GM12875 (cell line): ENCODE data around the gene PAPSS2.

Source experiments
- H3K4me3 ChIP-seq: one replicate; pipeline ENCODE4 v1.5.1; 2011; ENCODE audit warnings: low read depth, low read length, control low read depth
- TF ChIP-seq, protein P1 (sequence below): IDR thresholded peaks from 2 replicates; pipeline ENCODE4 v1.5.1; 2011; ENCODE audit warnings: low read depth, mild to moderate bottlenecking, control low read depth, inconsistent platforms, low read length, moderate library complexity, borderline replicate concordance; ENCODE audit not compliant: insufficient read depth

Gene PAPSS2

GRCh38 chr10:87671139-87671815 lies 11.6 kb downstream of the PAPSS2 start:
- TF ChIP-seq, protein P1, sequence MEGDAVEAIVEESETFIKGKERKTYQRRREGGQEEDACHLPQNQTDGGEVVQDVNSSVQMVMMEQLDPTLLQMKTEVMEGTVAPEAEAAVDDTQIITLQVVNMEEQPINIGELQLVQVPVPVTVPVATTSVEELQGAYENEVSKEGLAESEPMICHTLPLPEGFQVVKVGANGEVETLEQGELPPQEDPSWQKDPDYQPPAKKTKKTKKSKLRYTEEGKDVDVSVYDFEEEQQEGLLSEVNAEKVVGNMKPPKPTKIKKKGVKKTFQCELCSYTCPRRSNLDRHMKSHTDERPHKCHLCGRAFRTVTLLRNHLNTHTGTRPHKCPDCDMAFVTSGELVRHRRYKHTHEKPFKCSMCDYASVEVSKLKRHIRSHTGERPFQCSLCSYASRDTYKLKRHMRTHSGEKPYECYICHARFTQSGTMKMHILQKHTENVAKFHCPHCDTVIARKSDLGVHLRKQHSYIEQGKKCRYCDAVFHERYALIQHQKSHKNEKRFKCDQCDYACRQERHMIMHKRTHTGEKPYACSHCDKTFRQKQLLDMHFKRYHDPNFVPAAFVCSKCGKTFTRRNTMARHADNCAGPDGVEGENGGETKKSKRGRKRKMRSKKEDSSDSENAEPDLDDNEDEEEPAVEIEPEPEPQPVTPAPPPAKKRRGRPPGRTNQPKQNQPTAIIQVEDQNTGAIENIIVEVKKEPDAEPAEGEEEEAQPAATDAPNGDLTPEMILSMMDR, result no peak
- no peak overlapping the region for H3K4me3 ChIP-seq

- H3K4me3 ChIP-seq, result no peak overlapping the region
- TF ChIP-seq, protein P1, result no peak
Measured at GRCh38 chr10:87672551-87672950, 12.9 kb downstream of the PAPSS2 start.

DNA sequence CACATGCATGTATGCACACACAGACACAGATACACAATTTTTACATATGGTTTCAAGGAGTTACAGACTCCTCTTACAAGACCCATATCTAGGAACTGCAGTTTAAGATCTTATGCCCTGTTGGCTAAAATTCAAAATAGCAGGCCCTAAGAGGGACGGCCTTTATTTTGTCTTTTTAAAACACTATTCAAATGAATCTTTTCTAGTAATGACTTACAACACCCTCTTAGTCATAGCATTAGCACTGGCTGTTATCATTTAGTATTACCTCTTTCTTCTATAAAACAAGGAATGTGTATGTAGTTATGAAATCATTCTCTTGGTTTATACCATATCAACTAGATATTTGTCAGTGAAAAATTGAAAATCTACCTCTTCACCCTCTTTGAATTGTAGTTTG lies 15.3 kb downstream of the PAPSS2 start:
- no peak overlapping the region for H3K4me3 ChIP-seq
- TF ChIP-seq, protein P1, result no peak

DNA sequence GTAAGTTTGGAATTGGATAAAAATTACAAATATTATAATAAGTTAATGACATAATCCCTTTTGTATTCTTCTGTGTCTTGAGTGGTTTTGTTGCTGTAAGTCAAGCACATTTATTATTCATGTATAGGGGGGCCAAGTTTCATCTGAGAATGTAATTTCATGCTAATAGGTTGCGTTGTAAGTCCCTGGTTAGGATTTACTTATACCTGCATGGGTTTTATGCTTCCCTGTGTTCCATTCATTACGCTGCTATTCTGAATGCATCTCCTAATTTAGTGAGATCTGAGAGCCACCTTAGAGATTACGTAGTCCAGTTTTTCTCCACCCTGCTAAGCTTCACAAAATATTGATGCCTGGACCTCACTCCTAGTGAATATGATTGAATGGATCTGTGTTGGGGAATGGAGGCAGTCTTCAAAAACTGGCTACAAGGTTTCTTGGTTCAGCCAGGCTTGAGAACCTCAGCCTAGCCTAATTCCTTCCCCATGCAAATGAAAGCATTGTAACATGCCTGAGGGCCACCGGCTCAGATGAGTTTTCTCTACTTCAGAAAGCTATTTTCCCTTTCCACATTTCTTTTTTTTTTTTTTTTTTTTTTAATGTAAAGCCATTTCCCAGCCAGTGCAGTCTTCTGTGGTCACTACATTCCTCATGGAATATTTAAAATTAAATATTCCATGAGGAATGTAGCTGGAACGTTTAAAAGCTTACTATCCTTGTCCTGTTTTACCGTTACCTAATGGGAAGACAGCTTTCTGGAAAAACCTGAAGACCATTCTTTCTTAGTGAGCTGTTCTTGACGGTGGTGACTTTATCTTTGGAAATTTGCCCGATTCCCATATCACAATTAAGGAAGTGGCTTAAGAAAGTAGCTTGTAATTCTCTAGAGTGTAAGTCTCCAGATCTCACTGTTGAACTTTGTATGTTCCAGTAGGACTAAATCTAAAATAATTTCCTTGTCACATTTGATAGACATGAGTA lies 16.0 kb downstream of the PAPSS2 start:
- TF ChIP-seq, protein P1, result no peak
- no peak overlapping the region for H3K4me3 ChIP-seq

DNA sequence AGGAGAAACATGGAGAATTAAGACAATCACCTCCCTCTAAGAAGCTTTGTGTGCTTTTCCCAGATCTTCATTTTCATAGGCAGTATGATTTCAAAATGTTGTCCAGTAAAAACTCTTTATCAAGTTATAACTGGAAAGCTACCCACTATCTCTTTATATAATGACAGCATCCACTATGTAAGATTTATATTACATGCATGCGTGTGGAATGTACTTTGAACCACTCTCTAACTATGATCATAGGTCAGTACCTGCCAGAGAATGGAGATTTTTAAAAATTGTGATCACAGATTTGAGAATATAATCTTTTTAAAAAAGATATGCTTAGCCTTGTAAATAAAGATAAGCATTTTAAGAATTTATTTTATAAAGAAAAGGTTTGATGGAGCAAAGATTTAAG lies 17.9 kb downstream of the PAPSS2 start:
- H3K4me3 ChIP-seq, result no peak overlapping the region
- TF ChIP-seq, protein P1, result no peak

DNA sequence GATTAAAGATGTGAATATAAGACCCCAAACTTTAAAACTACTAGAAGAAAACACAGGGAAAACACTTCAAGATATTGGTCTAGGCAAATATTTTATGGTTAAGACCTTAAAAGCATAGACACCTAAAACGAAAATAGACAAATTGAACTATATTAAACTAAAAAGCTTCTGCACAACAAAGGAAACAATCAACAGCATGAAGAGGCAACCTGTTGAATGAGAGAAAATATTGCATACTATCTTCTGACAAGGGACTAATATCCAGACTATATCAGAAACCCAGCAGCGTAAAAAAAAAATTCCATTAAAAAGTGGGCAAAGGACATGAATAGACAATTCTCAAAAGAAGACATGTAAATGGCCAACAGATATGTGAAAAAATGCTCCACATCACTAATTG lies 18.6 kb downstream of the PAPSS2 start:
- TF ChIP-seq, protein P1, result no peak

More for the DNA sequence above, 18.6 kb downstream of the PAPSS2 start:
- no peak overlapping the region for H3K4me3 ChIP-seq
